ENCODE data around the gene UMOD. TPM values are rescaled to one million over a fixed set of nuclear protein-coding genes. Genes with fewer than 3 reads are reported as not detected.

The UMOD gene
- total RNA-seq, 1 donor from 2014 or later = not detected

- H3K27ac Mint-ChIP-seq (ENCODE audit: unreplicated experiment) = no peak overlapping the region
- DNase-seq = no peak
- no peak for TF ChIP-seq CTCF (IDR thresholded peaks at IDR 0.05; ENCODE audit: partially characterized antibody, unreplicated experiment)
Observed at GRCh38 chr16:20397468-20398074, 45.1 kb upstream of the UMOD start.

DNA sequence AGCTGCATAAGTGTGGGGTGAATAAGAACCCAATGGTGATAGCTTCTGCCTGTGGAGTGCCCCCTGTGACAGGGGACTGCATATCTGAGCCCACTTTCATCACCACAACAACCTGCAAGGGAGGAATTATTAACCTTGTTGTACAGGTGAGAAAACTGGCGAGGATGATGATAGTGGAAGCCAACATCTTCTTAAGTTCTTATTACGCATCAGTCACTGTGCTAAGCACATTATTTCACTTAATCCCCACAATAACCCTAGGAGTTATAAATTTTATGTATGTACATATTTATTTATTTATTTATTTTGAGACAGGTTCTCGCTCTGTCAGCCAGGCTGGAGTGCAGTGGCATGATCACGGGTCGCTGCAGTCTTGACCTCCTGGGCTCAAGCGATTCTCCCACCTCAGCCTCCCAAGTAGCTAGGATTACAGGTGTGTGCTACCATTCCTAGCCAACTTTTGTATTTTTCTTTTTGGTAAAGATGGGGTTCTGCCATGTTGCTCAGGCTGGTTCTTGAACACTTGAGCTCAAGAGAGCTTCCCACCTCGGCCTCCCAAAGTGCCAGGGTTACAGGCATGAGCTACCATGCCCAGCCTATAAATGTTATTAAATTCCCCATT lies 44.4 kb upstream of the UMOD start:
- H3K27me3 Mint-ChIP-seq (ENCODE audit: unreplicated experiment) = no peaks in the 10 kb centered on the region
- TF ChIP-seq CTCF (IDR thresholded peaks at IDR 0.05; ENCODE audit: partially characterized antibody, unreplicated experiment) = no peak

More at GRCh38 chr16:20397468-20398074, 45.1 kb upstream of the UMOD start:
- Mint-ChIP-seq H3K27me3 (ENCODE audit: unreplicated experiment) (no peaks in the 10 kb centered on the region), H3K4me3 (ENCODE audit: unreplicated experiment) (no peak overlapping the region), H3K9me3 (ENCODE audit: unreplicated experiment) (peaks cover 1% of the 10 kb centered on the region), H3K4me1 (ENCODE audit: low read depth, unreplicated experiment) (peaks cover under 1% of the 10 kb centered on the region), H3K36me3 (ENCODE audit: unreplicated experiment) (no peaks in the 10 kb centered on the region)

GRCh38 chr16:20395946-20396345 lies 43.4 kb upstream of the UMOD start:
- H3K4me3 Mint-ChIP-seq (ENCODE audit: unreplicated experiment) = no peak overlapping the region
- no peak overlapping the region for H3K27ac Mint-ChIP-seq (ENCODE audit: unreplicated experiment)
- peaks cover 3% of the 10 kb centered on the region for H3K4me1 Mint-ChIP-seq (ENCODE audit: low read depth, unreplicated experiment)
- peaks cover 1% of the 10 kb centered on the region for H3K9me3 Mint-ChIP-seq (ENCODE audit: unreplicated experiment)
- no peak for DNase-seq
- H3K27me3 Mint-ChIP-seq (ENCODE audit: unreplicated experiment) = no peaks in the 10 kb centered on the region
- TF ChIP-seq CTCF (IDR thresholded peaks at IDR 0.05; ENCODE audit: partially characterized antibody, unreplicated experiment) = no peak
- H3K36me3 Mint-ChIP-seq (ENCODE audit: unreplicated experiment) = no peaks in the 10 kb centered on the region

More for the DNA sequence above, 44.4 kb upstream of the UMOD start:
- DNase-seq = no peak
- Mint-ChIP-seq H3K9me3 (ENCODE audit: unreplicated experiment) (peaks cover 1% of the 10 kb centered on the region), H3K4me1 (ENCODE audit: low read depth, unreplicated experiment) (peaks cover 3% of the 10 kb centered on the region), H3K4me3 (ENCODE audit: unreplicated experiment) (no peak overlapping the region), H3K27ac (ENCODE audit: unreplicated experiment) (no peak overlapping the region), H3K36me3 (ENCODE audit: unreplicated experiment) (no peaks in the 10 kb centered on the region)

DNA sequence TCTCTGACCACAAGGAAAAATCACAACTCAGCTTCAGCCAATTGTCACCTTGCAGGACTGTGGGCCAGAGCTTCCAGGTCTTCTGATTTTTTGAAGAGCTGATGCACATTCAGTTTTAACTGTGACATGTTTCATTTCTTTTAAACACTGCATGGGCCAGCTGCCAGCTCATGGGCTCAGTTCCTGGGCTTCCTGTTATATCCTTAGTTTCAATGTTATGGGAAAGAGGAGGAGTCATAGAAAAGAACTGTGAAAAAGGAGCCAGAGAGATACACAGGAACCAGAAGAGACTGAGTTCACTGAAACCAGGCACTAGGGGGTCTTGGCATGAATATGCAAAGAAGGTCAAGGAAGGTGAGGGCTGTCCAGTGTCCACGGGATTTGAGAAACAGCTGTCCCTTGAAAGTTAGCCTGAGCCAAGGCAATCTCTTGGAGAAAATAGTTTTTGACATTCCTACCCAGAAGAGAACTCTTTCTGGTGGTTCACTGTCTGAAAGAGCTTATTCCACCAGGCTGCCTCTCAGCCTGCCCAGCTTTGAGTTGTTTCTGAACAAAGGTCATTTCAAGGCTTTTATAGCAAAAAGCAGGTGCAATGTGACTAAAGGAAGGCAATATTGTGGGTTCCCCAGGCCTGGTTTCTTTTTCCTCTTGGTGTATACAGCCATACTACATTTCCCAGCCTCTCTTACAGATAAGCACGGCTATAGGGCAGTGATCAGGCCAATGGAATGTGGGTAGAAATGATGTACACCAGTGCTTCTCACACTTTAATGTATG lies 41.5 kb upstream of the UMOD start:
- Mint-ChIP-seq H3K4me3 (ENCODE audit: unreplicated experiment) (no peak overlapping the region), H3K27me3 (ENCODE audit: unreplicated experiment) (no peaks in the 10 kb centered on the region), H3K27ac (ENCODE audit: unreplicated experiment) (no peak overlapping the region), H3K36me3 (ENCODE audit: unreplicated experiment) (no peaks in the 10 kb centered on the region), H3K4me1 (ENCODE audit: low read depth, unreplicated experiment) (peaks cover 3% of the 10 kb centered on the region), H3K9me3 (ENCODE audit: unreplicated experiment) (peaks cover 1% of the 10 kb centered on the region)
- no peak for TF ChIP-seq CTCF (IDR thresholded peaks at IDR 0.05; ENCODE audit: partially characterized antibody, unreplicated experiment)
- DNase-seq = no peak

DNA sequence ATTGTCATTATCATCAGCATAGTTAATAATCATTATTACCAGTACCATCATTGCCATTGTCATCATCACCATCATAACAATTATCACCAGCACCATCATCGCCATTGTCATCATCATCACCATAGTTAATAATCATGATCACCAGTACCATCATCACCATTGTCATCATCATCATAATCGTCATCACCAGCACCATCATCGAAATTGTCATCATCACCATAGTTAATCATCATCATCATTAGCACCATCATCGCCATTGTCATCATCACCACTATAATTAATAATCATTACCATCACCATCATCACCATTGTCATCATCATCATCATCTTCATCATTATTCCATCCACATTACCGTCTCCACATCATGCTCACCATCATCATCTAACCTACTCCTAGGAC lies 38.5 kb upstream of the UMOD start:
- Mint-ChIP-seq H3K36me3 (ENCODE audit: unreplicated experiment) (no peaks in the 10 kb centered on the region), H3K27ac (ENCODE audit: unreplicated experiment) (no peak overlapping the region), H3K27me3 (ENCODE audit: unreplicated experiment) (no peaks in the 10 kb centered on the region), H3K9me3 (ENCODE audit: unreplicated experiment) (no peaks in the 10 kb centered on the region), H3K4me3 (ENCODE audit: unreplicated experiment) (no peak overlapping the region), H3K4me1 (ENCODE audit: low read depth, unreplicated experiment) (peaks cover 3% of the 10 kb centered on the region)
- TF ChIP-seq CTCF (IDR thresholded peaks at IDR 0.05; ENCODE audit: partially characterized antibody, unreplicated experiment) = no peak
- no peak for DNase-seq
